SH-SY5Y (cell line): ENCODE results near the gene PDS5A.

Source experiments
- GATA2 ChIP-seq: IDR thresholded peaks from 2 replicates; pipeline ENCODE4 v1.6.1; 2011; ENCODE audit warnings: mild to moderate bottlenecking, low read depth, low read length
- GATA3 ChIP-seq: IDR thresholded peaks from 2 replicates; pipeline ENCODE4 v1.6.1; 2011; ENCODE audit warnings: low read depth, mild to moderate bottlenecking, low read length, moderate library complexity

GRCh38 chr4:39932776-39933402 is 44.8 kb downstream of the PDS5A start:
- no peak for TF ChIP-seq GATA2
- no peak for TF ChIP-seq GATA3
